Endothelial cell of umbilical vein (primary cell): ENCODE data around the gene LTO1. TPM values are rescaled to one million over a fixed set of nuclear protein-coding genes. Genes with fewer than 3 reads are reported as not detected.

Source experiments
- BruUV-seq: library from RNA; stranded (reverse); fragments of 400-500 nt; replicated peaks from 2 replicates; lab custom pipeline; 2021; lab: Mats Ljungman, UMichigan
- CTCF ChIA-PET: fragments of 300-600, 350-600 bp; sonication (Branson Sonifier 250); formaldehyde crosslinking; loops from one replicate; lab custom pipeline; 2021; ENCODE audit warnings: antibody characterized with exemption, inconsistent platforms; lab: Charles Lee
- POLR2A ChIA-PET: fragments of 300-600, 350-600 bp; sonication (Branson Sonifier 250); formaldehyde crosslinking; loops from one replicate; lab custom pipeline; 2021; ENCODE audit warnings: antibody characterized with exemption, inconsistent platforms; lab: Charles Lee
- DNase-seq: peaks from one replicate; pipeline ENCODE4 v3.0.0-alpha.2; 2011; ENCODE audit warnings: low read depth, low spot score
- FAIRE-seq: peaks from 2 replicates; lab custom pipeline; 2011; peaks lifted over from hg19 to GRCh38; lab: Jason Lieb, UNC
- H2AFZ ChIP-seq: 2 replicates; pipeline ENCODE4 v1.6.0; 2012; ENCODE audit warnings: low read depth, low read length, control low read depth, inconsistent platforms
- H3K27ac ChIP-seq: 2 replicates; pipeline ENCODE4 v1.5.1; 2011; ENCODE audit warnings: low read depth, mild to moderate bottlenecking, control low read depth, low read length, moderate library complexity; ENCODE audit not compliant: insufficient read depth
- H3K27me3 ChIP-seq, 2 experiments: 2 replicates each; pipeline versions ENCODE4 v1.6.0 to v1.6.1; 2011; ENCODE audit warnings: low read length in 2 of 2, mixed read lengths in 1 of 2; ENCODE audit not compliant: control insufficient read depth in 2 of 2, insufficient read depth in 2 of 2
- H3K36me3 ChIP-seq, 2 experiments: 2 replicates in 1 of 2; 3 replicates in 1 of 2; pipeline ENCODE4 v1.5.1; 2011; ENCODE audit warnings: low read length in 2 of 2, mild to moderate bottlenecking in 1 of 2, moderate library complexity in 1 of 2; ENCODE audit not compliant: control insufficient read depth in 2 of 2, insufficient read depth in 2 of 2; ENCODE audit errors: extremely low read depth in 1 of 2
- H3K4me1 ChIP-seq: 3 replicates; pipeline ENCODE4 v1.5.1; 2011; ENCODE audit warnings: mild to moderate bottlenecking, low read length; ENCODE audit not compliant: control insufficient read depth, insufficient read depth; ENCODE audit errors: extremely low read depth
- H3K4me2 ChIP-seq: 2 replicates; pipeline ENCODE4 v1.6.1; 2011; ENCODE audit warnings: low read length, control low read depth, mixed read lengths; ENCODE audit not compliant: insufficient read depth
- H3K4me3 ChIP-seq, 3 experiments: fragments of 200-600 bp in 1 of 3; sonication (generic), shearing (Covaris generic) in 1 of 3; replicated peaks in 1 of 3; 2 replicates each; pipeline ENCODE4 v1.5.1; 2011 to 2016; ENCODE audit warnings: control low read depth in 3 of 3, low read length in 3 of 3, mild to moderate bottlenecking in 2 of 3, inconsistent platforms in 1 of 3, low read depth in 1 of 3, moderate library complexity in 1 of 3; ENCODE audit not compliant: insufficient read depth in 1 of 3
- H3K79me2 ChIP-seq: 2 replicates; pipeline ENCODE4 v1.6.0; 2012; ENCODE audit warnings: low read length, inconsistent platforms; ENCODE audit not compliant: control insufficient read depth, insufficient read depth
- H3K9ac ChIP-seq: replicated peaks from 2 replicates; pipeline ENCODE3; 2011; ENCODE audit warnings: low read length, control low read depth; ENCODE audit not compliant: insufficient read depth; ENCODE audit errors: extremely low read depth
- H3K9me1 ChIP-seq: replicated peaks from 3 replicates; pipeline ENCODE4 v1.6.0; 2011; ENCODE audit warnings: mild to moderate bottlenecking, low read length; ENCODE audit not compliant: control insufficient read depth, insufficient read depth; ENCODE audit errors: extremely low read depth
- H3K9me3 ChIP-seq: replicated peaks from 2 replicates; pipeline ENCODE4 v1.5.1; 2012; ENCODE audit warnings: low read length, inconsistent platforms; ENCODE audit not compliant: control insufficient read depth, insufficient read depth
- H4K20me1 ChIP-seq: replicated peaks from 2 replicates; pipeline ENCODE3; 2011; ENCODE audit warnings: mild to moderate bottlenecking, low read length; ENCODE audit not compliant: control insufficient read depth, insufficient read depth; ENCODE audit errors: extremely low read depth
- EZH2 ChIP-seq: IDR thresholded peaks from 2 replicates; pipeline ENCODE4 v1.6.1; 2012; ENCODE audit warnings: borderline replicate concordance, low read depth, mild to moderate bottlenecking, moderate library complexity, low read length, inconsistent platforms; ENCODE audit not compliant: severe bottlenecking
- FOS ChIP-seq: IDR thresholded peaks from 2 replicates; pipeline ENCODE4 v1.6.1; 2011; ENCODE audit warnings: mild to moderate bottlenecking, low read length, moderate library complexity, borderline replicate concordance; ENCODE audit not compliant: insufficient read depth
- GATA2 ChIP-seq: IDR thresholded peaks from 2 replicates; pipeline ENCODE4 v1.7.0; 2011; ENCODE audit warnings: low read depth, mild to moderate bottlenecking, moderate library complexity, mixed read lengths, low read length; ENCODE audit not compliant: insufficient read length, insufficient read depth
- JUN ChIP-seq: IDR thresholded peaks from 2 replicates; pipeline ENCODE4 v1.6.1; 2011; ENCODE audit warnings: borderline replicate concordance, low read depth; ENCODE audit not compliant: insufficient read length, insufficient read depth
- MYC ChIP-seq: IDR thresholded peaks from one replicate; pipeline ENCODE4 v1.6.1; 2011; ENCODE audit warnings: mild to moderate bottlenecking, low read depth, low read length
- POLR2A ChIP-seq: IDR thresholded peaks from 2 replicates; pipeline ENCODE4 v1.6.1; 2012; ENCODE audit warnings: low read depth, mild to moderate bottlenecking, control low read depth, low read length
- POLR2AphosphoS5 ChIP-seq: IDR thresholded peaks from 2 replicates; pipeline ENCODE4 v1.6.1; 2012; ENCODE audit warnings: low read depth, mild to moderate bottlenecking, control low read depth, low read length, moderate library complexity; ENCODE audit not compliant: insufficient read depth
- dilution Hi-C: fragments of 300-500 bp; cut with MboI; formaldehyde crosslinking; loops from one replicate; pipeline ENCODE4 v1.15.0; 2019; ENCODE audit warnings: low sequenced_read_pairs; ENCODE audit not compliant: extremely low pct_ligation_motif_present
- intact Hi-C: fragments of 100-400 bp; cut with micrococcal nuclease; formaldehyde crosslinking; loops from one replicate; pipeline ENCODE4 v1.10.0; 2022
- polyA plus RNA-seq, 4 experiments: library from polyadenylated mRNA; depleted of rRNA in 3 of 4; stranded (reverse) in 3 of 4; unstranded in 1 of 4; fragments of >200 nt; gene quantifications; 2 replicates each; pipeline versions ENCODE4 v1.2.1 to v1.2.3, GENCODE V29; 2011 to 2012; ENCODE audit warnings: missing spikeins in 1 of 4
- total RNA-seq: library from RNA; stranded (reverse); gene quantifications from 2 replicates; pipeline ENCODE4 v1.2.3, GENCODE V29; 2021
- TF ChIP-seq, protein P1 (sequence below), 2 donors: IDR thresholded peaks; 1 replicate in 1 of 2; 2 replicates in 1 of 2; pipeline ENCODE4 v1.5.1; 2011; ENCODE audit warnings: low read length in 2 of 2, mild to moderate bottlenecking in 2 of 2, moderate library complexity in 2 of 2, control low read depth in 1 of 2, inconsistent platforms in 1 of 2, low read depth in 1 of 2; ENCODE audit not compliant: insufficient read depth in 1 of 2; ENCODE audit errors: extremely low read depth in 1 of 2
- TF ChIP-seq, protein P2 (sequence below): IDR thresholded peaks from 2 replicates; pipeline ENCODE4 v1.6.1; 2011; ENCODE audit not compliant: insufficient read depth, insufficient read length

The LTO1 gene
- total and polyA plus RNA-seq, 2 donors (not counting 3 experiments of a cell fraction or from before 2014, with no cell fraction given): 26.8 to 30.9 TPM

DNA sequence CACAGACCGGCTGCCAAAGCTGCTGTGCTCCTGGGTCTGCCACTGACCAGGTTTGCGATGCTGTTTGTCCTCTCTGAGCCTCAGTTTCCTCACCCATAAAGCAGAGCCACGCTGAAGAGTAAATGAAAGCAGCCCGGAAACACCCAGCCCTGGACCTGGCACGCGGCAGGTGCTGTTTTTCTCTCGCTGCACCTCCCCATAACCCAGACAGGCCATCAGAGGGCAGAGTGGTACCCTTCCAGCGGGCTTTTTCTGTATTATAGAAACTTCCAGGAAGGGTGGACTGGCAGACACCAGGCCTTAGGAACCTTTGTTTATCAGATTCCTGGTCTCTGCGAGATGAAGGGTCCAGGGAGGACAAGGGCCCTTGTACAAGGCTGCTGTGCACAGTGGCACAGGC, 46.6 kb upstream of the LTO1 start:
- BruUV-seq: no TSS peak
- TF ChIP-seq EZH2 (no peak), MYC (no peak), GATA2 (no peak), FOS (no peak)
- TF ChIP-seq, protein P1, sequence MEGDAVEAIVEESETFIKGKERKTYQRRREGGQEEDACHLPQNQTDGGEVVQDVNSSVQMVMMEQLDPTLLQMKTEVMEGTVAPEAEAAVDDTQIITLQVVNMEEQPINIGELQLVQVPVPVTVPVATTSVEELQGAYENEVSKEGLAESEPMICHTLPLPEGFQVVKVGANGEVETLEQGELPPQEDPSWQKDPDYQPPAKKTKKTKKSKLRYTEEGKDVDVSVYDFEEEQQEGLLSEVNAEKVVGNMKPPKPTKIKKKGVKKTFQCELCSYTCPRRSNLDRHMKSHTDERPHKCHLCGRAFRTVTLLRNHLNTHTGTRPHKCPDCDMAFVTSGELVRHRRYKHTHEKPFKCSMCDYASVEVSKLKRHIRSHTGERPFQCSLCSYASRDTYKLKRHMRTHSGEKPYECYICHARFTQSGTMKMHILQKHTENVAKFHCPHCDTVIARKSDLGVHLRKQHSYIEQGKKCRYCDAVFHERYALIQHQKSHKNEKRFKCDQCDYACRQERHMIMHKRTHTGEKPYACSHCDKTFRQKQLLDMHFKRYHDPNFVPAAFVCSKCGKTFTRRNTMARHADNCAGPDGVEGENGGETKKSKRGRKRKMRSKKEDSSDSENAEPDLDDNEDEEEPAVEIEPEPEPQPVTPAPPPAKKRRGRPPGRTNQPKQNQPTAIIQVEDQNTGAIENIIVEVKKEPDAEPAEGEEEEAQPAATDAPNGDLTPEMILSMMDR (IDR thresholded peaks at IDR 0.05; ENCODE audit: extremely low read depth in 1 of 2, insufficient read depth in 1 of 2, low read depth in 1 of 2, low read length in 2 of 2): no peak
- intact Hi-C loops (no loop called here), dilution Hi-C loops (no loop called here)
- Histone ChIP-seq H3K4me3 (no peak overlapping the region), H3K79me2 (no peaks in the 10 kb centered on the region), H3K4me2 (no peak overlapping the region), H3K36me3 (no peaks in the 10 kb centered on the region), H3K27ac (no peak overlapping the region), H4K20me1 (no peaks in the 10 kb centered on the region), H3K9me3 (no peaks in the 10 kb centered on the region), H3K9ac (no peak overlapping the region), H3K9me1 (no peaks in the 10 kb centered on the region), H2AFZ (no peak overlapping the region), H3K27me3 (peaks cover 32 to 40% of the 10 kb centered on the region in 2 experiments), H3K4me1 (no peaks in the 10 kb centered on the region)
- ChIA-PET CTCF (no interaction called here), POLR2A (no interaction called here)
- FAIRE-seq: no peak
- DNase-seq: no peak

DNA sequence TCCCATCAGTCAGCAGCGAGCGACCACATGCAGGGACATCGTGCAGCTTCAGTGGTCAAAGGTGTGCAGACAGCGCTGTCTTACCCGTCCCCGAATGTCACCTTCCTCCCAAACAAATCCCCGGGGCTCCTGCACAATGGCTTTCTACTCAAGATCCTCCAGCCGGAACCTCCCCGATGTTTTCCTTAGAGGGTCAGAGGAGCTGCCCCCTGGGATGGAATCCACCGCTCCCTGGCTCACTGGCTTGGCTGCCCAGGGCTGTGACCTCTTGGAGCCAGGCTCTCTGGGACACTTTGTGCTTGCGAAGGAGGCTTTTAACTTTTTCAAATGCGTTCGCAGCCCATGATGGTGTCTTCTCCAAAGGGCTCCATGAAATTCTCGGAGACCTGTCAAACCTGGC, 46.0 kb upstream of the LTO1 start:
- H4K20me1 ChIP-seq: no peaks in the 10 kb centered on the region
- H3K9ac ChIP-seq: no peak overlapping the region
- H2AFZ ChIP-seq: no peak overlapping the region
- intact Hi-C loops: no loop called here
- CTCF ChIA-PET: interaction anchor here (0.8 to 1.2 kb wide), 3 partner anchors 12 to 475 kb away, joined by 3 to 5 read pairs (median 4); no protein-coding TSS in a partner anchor
- POLR2A ChIA-PET: no interaction called here
- no peaks in the 10 kb centered on the region for H3K79me2 ChIP-seq
- H3K4me1 ChIP-seq: no peaks in the 10 kb centered on the region
- dilution Hi-C loops: no loop called here
- H3K4me2 ChIP-seq: no peak overlapping the region
- no TSS peak for BruUV-seq
- H3K9me1 ChIP-seq: no peaks in the 10 kb centered on the region
- DNase-seq (no peak), FAIRE-seq (no peak)
- H3K27ac ChIP-seq: no peak overlapping the region
- no peaks in the 10 kb centered on the region for H3K36me3 ChIP-seq
- no peak overlapping the region for H3K4me3 ChIP-seq
- H3K27me3 ChIP-seq: peaks cover 29 to 34% of the 10 kb centered on the region in 2 experiments
- TF ChIP-seq MYC (no peak), POLR2A (no peak), GATA2 (no peak), EZH2 (no peak), FOS (no peak), JUN (no peak), POLR2AphosphoS5 (no peak)
- TF ChIP-seq, protein P1 (IDR thresholded peaks at IDR 0.05; ENCODE audit: extremely low read depth in 1 of 2, insufficient read depth in 1 of 2, low read depth in 1 of 2, low read length in 2 of 2): no peak
- TF ChIP-seq, protein P2, sequence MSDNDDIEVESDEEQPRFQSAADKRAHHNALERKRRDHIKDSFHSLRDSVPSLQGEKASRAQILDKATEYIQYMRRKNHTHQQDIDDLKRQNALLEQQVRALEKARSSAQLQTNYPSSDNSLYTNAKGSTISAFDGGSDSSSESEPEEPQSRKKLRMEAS: no peak
- H3K9me3 ChIP-seq: no peaks in the 10 kb centered on the region
